ENCODE measurements around the gene OR10A4.

- TF ChIP-seq POLR2A (IDR thresholded peaks at IDR 0.05) (no peak), POLR2AphosphoS5 (IDR thresholded peaks at IDR 0.05) (no peak)
Observed at GRCh38 chr11:6845383-6845782, 31.0 kb upstream of the OR10A4 start, which contains the start of gene OR10A5.

All from spleen (tissue), 3 donors.